HG02678 (cell line): ENCODE measurements around the gene TMEM209.
"Not testable (repeated sequence)": the region's sequence is repeated elsewhere in the genome, so short reads cannot be mapped to it uniquely, and the experiment has no call there.

Experiments used
- ATAC-seq: cut with Tn5 transposase; IDR thresholded peaks from one replicate; pipeline ENCODE4 v1.9.1; 2021; ENCODE audit warnings: mild to moderate bottlenecking, moderate library complexity; ENCODE audit not compliant: unreplicated experiment

TMEM209 gene

DNA sequence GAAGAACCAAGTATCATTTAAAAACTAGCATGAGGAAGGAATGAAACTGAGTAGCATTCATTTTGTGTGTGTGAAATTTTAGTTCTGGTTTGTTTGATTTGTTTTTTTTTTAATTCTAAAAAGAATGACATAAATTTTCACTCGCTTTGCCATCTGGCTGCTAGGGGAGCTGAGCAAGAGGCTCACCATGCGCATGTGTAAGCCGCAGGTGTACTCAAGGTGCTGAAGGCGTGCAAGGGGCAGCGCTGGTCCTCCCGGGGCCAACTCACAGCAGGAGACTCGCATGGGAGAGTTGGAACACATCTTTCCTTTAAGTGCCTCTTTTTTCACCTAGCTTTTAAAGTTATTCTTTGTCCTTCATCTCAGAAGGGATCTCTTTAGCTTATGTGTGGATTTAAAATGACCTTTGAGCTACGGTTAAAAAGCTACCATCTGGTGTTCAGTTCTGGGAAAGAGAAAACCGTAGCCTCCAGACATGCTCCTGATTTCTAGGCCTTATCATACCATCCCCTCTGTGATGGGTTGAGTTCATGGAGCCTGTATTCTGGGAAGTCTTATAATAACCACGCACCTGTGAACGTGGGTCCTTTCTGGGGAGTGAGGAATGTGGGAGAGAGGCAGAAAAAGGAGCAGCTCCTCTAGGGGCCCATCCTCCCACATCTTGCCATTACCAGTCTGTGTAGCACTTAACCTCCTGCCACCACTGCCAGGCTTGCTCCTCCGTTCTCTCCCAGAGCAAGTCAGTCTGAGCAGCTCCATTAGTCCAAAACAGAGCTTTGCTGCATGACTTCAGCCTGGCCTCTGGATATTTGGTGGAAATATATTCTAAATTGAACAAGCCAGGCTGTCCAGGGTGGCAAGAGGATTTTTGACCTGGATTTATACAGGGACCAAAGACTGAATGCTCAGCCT is 73.0 kb downstream of the TMEM209 start:
- no peak for ATAC-seq

DNA sequence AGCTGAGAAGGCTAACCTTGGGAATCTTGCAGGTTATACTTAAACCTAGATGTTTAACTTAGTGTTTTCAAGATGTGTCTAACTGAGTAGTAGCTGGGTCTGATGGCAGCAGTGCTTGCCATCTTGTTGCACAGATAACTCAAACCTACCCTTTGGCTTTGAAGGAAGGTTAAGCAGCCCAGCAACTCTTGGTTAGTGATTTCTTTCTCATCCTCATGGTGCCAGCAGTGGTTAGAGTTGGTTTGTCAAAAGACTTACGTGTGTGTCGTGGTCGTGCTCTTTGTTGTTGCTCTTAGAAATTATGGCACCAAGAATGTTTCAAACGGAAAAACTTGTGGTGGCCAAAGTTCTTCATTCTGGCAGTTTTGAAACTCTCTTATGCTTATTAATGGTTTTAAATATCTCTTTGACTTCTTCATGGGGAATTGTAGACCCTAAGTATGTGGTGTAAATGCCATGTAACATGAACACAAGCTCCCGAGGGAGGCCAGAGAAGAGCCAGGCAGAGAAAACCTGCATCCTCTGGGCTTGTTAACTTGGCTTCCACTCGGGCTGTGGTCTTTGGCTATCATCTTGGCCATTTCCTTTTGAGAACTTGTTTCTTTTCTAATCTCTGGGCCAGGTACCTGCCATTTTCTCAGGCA is 73.9 kb downstream of the TMEM209 start:
- ATAC-seq = no peak

DNA sequence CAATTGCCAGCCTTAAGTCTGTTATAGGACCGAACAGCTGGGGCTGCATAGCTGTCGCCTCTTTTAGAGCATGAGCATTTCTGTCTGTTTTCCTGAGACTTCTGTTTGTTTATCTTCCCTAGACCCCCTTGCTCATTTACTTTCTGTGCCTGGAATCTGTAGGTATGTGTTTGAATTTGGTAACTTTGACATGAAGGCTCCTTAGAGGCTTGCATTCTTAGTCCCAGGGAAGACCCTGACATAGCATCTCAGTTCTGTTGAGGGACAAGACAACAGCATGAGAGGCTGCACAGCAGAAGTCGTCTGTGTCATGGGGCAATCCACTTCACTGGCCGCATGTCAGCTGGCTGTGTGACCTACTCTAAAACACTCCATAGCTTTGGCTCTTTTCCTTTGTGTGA is 76.2 kb downstream of the TMEM209 start:
- no peak for ATAC-seq

DNA sequence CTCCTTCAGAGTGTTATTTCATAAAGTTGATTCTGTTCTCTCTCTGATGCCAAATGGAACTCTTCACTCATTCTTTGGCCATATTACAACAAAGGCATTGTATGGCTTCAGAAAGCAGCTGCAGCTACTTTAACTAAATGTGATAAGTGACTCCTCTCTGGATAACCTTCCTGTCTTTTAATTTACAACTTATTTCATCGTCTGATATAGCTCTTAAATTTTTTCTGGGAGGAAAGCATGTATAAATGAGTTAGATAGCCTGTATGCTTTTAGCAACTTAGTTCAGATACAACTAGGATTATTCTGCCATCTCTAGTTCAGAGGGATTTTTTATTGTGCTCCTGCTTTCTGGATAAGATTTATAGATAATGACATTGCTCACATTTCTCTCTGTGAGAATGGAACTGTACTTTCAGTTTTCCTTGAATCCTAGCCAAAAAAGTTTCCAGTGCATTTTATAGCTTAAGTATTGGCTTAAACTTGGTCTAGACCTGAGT is 77.3 kb downstream of the TMEM209 start:
- no peak for ATAC-seq

DNA sequence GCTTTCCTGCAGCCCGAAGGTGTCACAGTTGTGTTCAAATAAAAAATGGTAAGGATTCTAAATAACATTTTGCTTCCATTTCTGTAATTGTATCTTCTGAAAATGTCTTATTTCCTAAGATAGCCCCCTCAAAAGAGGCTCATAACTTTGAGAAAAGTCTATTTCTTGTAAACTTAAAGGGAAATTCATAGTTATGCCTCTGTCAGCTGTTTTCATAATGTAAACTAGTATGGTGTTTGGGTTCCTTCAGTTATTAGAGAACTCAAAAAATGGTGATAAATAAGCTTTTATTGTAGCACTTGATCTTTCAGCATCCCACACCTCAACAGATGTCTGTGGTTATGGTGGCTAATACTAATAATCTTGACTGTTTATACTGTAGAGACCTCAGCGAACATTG is 77.8 kb downstream of the TMEM209 start:
- ATAC-seq = no peak

DNA sequence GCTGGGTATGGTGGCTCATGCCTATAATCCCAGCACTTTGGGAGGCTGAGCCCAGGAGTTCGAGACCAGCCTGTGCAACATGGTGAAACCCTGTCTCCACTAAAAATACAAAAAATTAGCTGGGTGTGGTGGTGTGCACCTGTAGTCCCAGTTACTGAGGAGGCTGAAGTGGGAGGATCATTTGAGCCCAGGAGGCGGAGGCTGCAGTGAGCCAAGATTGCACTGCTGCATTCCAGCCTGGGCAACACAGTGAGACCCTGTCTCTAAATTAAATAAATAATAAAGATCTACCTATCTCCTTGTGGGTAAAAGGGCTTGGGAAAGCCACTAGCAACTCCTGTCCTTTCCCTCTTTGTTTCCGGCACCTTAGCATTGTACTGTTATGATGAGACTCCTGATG is 78.4 kb downstream of the TMEM209 start:
- ATAC-seq = not testable (repeated sequence)

DNA sequence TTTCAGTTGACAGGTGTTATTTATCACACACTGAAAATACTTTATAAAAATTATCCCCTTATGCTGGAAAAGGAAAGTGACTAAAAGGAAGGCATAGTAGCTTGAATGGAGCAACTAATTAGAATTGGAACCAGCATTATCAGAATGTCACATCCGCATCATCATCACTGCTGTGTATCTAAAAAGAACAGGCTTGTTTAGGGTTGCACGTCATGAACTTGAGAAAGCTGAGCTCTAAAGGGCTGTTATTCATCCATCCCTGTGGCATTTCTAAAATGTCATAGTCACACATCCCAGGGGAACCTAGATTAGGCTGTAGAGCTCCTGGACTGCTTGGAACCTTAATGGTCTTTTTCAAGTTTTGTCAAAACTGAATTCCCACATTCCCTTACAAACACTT is 80.5 kb downstream of the TMEM209 start:
- ATAC-seq = no peak

DNA sequence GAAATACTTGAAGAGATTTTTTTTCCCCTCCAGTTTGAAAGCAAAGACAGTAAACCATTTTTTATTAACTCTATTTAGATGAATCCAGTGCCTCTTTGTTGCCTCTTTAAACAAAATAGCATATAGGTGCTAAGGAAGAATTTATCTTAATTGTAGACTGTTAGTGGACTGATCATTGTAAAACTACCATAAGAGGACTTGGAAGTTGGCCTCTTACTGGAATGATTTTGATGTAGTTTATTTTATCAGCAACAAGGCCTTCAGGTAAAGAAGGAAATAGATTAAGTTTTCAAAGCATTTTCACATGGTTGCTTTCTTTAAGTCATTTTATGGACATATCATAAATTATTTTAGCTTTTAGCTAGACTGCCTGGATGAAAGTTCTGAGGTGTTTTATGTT is 81.7 kb downstream of the TMEM209 start:
- no peak for ATAC-seq

DNA sequence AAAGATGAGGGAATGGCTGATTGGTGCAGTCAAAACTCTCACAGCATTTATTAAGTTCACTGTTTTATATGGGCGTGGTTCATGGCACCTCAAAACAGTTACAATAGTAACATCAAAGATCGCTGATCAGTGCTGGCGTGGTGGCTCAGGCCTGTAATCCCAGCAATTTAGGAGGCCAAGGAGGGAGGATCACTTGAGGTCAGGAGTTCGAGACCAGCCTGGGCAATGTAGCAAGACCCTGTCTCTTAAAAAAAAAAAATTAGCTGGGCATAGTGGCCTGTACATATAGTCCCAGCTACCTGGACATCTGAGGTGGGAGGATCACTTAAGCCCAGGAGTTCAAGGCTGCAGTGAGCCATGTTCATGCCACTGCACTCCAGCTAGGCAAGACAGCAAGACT is 86.4 kb downstream of the TMEM209 start:
- no peak for ATAC-seq

DNA sequence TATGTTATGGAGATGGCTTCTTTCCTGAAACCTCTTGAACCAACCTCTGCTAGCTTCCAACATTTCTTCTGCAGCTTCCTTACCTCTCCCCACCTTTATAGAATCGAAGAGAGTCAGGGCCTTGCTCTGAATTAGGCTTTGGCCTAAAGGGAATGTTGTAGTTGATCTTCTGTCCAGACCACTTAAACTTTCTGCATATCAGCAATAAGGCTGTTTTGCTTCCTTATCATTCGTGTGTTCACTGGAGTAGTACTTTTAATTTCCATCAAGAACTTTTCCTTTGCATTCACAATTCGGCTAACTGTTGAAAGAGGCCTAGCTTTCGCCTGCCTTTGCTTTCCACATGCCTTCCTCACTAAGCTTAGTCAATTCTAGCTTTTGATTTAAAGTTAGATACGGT is 86.9 kb downstream of the TMEM209 start:
- ATAC-seq = no peak

DNA sequence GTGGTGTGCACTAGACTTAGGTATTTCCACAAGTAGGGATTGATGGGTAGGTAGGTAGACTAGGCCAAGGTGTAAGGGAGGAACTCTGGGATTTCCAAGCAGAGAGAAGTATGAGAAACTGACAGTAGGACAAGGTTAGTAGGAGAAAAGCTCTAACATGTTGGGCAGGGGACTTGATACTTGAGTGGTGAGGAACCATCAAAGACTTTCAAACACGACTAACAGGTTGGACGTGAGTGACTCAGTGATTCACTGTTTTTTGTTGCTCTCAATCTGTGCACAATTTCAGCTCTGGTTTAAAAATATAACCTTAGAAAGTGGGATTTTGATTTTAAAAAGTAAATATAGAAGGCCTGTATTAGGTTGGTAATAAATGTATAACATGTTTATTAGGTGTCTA is 90.4 kb downstream of the TMEM209 start:
- ATAC-seq = no peak
